Right ventricle myocardium superior (tissue), 1 donor: ENCODE results near the gene UBE2D4. TPM values are rescaled to one million over a fixed set of nuclear protein-coding genes. Genes with fewer than 3 reads are reported as not detected.

Experiments
- ATAC-seq: fragments of 200-7000 bp; cut with Tn5 transposase; one replicate; pipeline ENCODE4 v1.9.1; 2020; ENCODE audit warnings: mild to moderate bottlenecking; ENCODE audit not compliant: poor library complexity
- DNase-seq: peaks from one replicate; pipeline ENCODE4 v3.0.0-alpha.2; 2020
- intact Hi-C: fragments of 100-400 bp; cut with DNase I; formaldehyde crosslinking; loops from one replicate; pipeline ENCODE4 v1.11.2; 2022
- total RNA-seq: library from RNA; stranded (reverse); fragmentation: NEBNext Ultra II Directional; extraction: Animal tissue kit (Norgen Biotek cat#: 25700); gene quantifications from one replicate; pipeline ENCODE4 v1.2.1, GENCODE V29; 2021
- donor health status: DM: no; HTN: yes; CAD: no; lungs with severe emphysema.

Gene UBE2D4
- total RNA-seq, 1 donor from 2014 or later, result 44.6 TPM

DNA sequence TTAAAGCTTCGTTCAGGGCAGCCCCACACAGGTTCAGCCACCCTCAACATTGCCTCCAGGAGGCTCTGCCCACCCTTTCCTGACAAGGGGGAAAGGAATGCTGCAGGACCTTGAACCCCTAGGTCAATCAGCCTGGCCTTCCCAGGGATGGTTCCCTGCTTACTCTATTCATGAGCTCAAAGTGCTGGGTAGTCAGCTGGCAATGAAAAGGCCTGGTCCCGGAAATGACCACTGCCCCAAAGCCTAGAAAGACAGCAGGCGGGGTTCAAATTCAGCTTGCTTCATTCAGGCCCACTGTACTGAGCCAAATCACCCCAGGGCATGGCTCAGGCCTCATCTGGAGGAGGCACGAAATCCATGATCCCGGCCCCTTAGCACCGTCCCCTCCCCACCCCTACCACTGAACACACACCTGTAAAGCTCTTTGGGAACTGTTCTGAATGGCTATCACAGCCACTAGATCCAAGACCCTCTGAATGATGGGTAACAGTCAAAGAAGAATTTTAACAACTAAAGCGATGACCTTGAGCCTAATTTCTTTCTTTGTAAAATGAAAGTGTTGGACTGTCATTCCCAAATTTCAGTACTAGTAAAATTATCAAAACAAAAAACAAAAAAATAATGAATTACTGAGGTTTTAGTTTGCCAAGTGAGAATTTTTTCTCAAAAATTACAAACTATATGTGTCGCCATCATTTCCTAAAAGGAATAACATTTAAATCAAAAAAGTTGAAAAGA, 20.9 kb upstream of the UBE2D4 start:
- ATAC-seq (peak; percentile 24), DNase-seq (no peak)
- intact Hi-C loops, result no loop called here

DNA sequence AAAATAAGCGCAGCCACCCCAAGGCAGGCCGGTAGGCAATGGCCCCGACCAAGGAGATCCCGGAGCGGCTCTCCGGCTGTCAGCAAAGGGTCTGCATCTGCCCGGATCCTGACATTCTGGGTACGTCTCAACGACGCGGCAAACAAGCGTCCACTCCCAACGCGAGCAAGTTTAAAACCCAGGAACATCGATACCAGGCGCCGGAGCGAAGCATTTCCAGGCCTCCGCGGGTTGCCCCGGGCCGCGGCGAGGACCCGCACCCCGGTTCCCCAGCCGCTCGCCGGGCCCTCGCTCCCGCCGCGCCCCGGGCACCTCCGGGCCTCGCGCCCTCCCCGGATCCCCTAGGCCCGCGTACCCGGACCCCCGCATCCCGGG, 20.3 kb upstream of the UBE2D4 start:
- intact Hi-C loops, result no loop called here
- ATAC-seq (peak; percentile 24), DNase-seq (peak; percentile 46)

DNA sequence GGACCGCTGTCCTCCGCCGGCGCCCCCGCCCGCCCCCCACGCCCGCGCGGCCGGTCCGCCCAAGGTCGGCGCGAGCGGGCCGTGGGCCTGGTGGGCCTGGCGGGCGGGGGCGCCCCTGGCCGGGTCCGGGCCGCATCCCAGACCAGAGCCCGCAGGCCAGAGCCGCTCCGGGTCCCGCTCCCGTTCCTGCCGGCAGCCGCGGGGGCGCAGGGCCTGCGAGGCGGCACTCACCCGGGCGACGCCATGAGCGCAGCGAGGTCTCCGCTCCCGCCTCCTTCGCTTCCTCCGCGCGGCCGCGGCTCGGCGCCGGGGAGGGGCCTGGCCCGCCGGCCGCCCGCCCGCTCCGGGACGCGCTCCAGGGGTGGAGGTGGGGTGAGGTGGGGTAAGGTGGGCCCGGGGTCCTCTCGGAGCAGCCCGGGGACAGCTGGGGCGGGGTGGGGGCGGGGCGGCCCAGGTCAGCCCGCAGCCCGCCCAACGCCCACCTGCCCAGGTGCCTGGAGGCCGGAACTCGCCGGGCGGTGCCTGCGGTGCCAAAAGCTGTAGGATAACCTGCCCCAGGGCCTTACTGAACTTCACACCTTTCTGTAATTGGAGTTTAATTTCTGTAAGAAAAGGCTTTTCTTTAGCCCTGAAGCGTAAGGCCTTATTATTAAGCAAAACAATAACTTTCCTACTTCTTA, 19.8 kb upstream of the UBE2D4 start, which contains the start of gene URGCP:
URGCP (minus strand) TSS at position 266 of the 680 bp plus-strand sequence; CDS start at position 245, 21 bp downstream.
- ATAC-seq (peak; percentile 89), DNase-seq (peak; percentile 74)
- intact Hi-C loops, result no loop called here

DNA sequence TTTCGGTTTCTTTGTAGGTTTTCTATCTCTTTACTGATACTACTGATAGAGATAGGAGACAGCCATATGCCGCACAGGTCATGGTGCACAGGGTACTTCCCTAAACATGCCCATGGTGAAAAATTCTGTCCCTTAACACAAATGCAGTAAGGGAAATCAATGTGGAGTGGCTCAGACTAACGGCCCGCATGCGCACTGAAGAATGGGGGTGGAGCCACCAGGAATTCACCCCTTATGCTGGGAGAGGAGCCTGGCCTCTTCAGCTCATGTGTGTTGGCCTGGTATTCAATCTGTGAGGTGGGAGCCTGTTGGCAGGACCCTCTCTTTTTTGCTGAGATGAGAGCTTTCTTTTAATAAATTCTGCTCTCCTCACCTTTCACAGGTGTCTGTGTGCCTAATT, 11.4 kb upstream of the UBE2D4 start:
- no peak for DNase-seq
- intact Hi-C loops, result no loop called here
- no peak for ATAC-seq

DNA sequence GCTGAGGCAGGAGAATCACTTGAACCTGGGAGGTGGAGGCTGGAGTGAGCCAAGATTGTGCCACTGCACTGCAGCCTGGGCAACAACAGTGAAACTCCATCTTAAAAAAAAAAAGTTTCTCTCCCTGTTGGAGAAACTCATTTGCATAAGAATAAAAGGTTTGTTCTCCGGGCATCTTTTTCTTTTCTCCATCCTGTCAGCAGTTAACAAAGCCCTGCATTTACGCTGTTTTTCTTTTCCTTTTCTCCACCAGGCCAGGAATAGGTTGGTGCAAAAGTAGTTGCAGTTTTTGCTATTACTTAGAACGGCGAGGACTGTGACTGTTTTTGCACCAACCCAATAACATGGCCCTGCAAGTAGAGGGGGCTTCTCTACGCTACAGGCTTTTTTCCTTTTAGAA, 10.3 kb upstream of the UBE2D4 start:
- intact Hi-C loops, result no loop called here
- DNase-seq, result no peak
- ATAC-seq, result no peak

DNA sequence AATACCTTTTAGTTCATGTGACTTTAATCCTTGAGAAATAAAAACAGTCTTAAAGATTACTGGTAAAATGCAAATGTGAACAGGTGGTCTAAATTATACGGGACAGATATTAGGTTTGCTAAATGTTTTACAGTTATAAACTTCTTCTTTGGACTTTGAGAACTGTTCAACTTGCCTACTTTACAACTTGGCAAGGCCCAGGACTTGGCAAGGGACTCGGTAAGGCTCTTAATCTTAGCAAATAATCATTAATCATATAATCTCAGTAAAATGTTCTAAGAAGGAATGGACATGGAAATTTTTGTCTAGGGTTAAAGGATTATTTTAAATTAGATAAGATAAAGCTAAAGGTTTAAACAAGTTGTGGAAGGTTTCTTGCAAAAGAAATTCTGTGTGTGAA, 4.8 kb upstream of the UBE2D4 start:
- DNase-seq (no peak), ATAC-seq (no peak)
- intact Hi-C loops, result no loop called here

DNA sequence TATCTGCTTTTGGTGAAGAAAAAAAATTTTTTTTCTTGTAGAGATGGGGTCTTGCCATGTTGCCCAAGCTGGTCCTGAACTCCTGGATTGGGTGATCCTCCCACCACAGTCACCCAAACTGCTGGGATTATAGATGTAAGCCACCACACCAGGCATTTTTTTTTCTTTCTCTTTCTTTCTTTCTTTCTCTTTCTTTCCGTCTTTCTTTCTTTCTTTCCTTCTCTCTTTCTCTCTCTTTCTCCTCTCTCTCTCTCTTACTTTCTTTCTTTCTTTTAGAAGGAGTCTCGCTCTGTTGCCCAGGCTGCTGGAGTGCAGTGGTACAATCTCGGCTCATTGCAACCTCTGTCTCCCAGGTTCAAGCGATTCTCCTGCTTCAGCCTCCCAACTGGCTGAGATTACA, 3.5 kb upstream of the UBE2D4 start:
- no peak for ATAC-seq
- no peak for DNase-seq
- intact Hi-C loops, result no loop called here

DNA sequence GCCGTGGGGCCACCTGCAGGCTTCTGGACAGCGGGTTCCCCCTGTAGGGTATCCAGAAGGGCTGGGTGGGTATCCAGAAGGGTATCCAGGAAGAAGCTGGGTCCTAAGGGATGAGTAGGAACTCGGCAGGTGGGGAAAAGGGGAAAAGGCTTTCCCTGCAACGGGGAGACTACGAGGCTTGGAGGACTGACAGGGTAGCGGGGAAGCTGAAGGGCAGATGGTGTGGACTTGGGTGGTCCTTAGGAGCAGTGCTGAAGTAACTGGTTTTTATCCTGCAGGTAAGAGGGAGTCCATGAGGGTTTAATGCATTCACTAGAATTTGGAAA, 525 bp downstream of the UBE2D4 start:
- no peak for DNase-seq
- intact Hi-C loops, result no loop called here
- ATAC-seq, result peak; percentile 31

DNA sequence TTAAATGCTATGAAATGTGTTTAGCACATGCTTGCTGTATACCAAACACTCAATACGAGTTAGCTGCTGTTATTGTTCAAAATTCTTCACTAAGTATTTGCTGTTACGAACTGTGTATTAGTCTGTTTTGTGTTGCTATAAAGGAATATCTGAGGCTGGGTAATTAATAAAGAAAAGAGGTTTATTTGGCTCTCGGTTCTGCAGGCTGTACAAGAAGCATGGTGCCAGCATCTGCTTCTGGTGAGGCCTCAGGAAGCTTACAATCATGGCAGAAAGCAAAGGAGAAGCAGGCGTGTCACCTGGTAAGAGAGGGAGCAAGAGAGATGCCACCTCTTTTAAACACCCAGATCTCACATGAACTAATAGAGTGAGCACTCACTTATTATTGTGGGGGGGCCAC, 1.6 kb downstream of the UBE2D4 start:
- DNase-seq (no peak), ATAC-seq (no peak)
- intact Hi-C loops, result no loop called here

DNA sequence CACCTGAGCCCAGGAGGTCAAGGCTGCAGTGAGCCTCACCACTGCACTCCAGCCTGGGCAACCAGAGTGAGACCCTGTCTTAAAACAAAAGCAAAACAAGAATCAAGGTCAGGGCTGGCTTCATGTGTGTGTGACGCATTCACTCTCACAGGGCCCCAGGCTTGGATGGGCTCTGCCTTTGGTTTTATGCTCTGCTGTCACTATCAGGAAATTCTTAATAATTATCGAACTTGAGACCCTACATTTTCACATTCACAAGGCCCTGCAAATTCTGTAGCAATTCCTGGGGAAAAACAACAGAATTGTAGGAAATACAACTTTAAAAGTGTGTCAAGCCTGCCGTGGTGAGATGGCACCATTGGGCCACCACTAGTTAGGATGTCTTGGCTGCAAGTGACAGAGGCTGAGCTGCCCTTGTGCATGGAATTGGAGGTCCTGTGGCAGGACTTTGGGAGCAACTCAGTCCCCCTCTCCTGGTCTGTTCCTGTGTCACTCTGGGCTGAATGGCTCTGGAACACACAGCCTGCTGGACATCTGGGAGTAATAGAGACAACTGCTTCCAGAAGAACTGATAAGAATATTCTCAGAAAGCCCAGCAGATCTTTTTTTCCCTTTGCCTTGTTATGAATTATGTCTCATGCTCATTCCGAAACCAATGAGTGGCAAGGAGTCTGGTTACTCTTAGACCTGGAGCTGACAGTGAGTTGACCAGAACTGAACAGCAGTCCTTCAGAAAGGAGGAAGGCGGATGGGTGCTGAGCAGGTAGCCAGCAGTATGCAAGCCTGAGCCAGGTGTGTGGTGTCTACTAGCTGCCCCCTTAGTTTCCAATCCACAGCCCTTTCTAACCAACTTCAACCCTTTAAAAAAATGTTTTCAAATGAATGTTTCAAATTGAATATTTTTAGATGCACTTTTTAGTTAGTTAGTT, 3.6 kb downstream of the UBE2D4 start:
- ATAC-seq, result no peak
- intact Hi-C loops, result no loop called here

DNA sequence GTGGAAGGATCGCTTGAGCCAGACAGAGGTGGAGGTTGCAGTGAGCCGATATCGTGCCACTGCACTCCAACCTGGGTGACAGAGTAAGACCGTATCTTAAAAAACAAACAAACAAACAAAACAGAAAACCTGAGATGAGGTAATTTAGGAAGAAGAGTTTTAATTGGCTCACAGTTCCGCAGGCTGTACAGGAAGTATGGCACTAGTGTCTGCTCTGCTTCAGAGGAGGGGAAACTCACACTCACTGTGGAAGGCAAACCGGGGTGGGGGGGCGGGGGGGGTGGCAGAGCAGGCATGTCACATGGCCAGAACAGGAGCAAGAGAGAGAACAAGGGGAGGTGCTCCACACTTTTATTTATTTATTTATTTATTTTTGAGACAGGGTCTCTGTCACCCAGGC, 5.1 kb downstream of the UBE2D4 start:
- ATAC-seq, result no peak
- no peak for DNase-seq
- intact Hi-C loops, result no loop called here

More for the DNA sequence above, 3.6 kb downstream of the UBE2D4 start:
- no peak for DNase-seq

DNA sequence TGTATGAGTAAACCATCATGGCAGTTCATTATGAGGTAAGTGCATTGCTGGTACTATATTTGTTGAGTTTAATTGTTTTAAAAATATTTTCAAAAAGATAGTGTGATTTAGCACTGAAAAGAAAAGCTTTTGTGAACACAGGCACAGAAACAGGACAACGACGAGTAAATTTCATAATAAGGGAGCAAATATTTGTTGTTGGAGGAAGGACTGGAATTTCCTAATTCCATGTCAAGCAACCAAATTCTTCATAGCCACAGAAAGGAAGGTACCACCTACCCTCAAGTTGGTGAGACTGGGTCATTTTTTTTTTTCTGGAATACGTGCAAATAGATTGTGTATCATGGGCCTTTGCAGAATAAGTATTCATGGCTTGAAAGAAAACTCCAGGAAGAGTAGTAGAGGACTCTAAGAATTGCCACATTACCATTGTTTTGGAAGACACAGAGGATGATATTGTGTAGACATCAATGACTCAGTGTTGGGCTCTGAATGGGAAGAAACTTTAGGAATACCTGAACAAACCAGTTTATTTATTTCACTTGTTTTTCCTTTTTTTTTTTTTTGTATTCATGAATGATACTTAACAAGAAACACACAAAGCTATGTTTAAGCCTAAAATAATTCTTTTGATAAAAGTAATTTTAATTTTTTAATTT, 7.8 kb downstream of the UBE2D4 start:
- intact Hi-C loops, result no loop called here
- DNase-seq (no peak), ATAC-seq (no peak)

DNA sequence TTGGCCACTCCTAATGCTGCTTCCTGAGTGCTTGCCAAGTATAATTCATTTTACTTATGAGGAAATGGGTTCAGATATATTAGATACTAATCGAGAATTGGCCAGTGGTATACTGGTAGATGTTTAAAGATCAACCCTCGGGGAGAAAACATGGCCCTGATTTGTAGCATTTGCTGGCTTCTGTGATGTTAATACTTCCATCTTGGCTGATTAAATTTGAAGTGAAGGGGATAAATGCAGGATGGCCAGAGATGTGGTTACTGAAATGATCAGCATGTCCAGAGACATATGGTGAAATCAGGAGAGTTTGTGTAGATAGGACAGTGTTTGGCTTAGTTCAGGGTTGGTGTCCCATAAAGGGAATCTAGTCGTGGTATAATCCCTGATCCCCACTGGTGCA, 11.2 kb downstream of the UBE2D4 start:
- intact Hi-C loops, result no loop called here
- DNase-seq (no peak), ATAC-seq (no peak)

DNA sequence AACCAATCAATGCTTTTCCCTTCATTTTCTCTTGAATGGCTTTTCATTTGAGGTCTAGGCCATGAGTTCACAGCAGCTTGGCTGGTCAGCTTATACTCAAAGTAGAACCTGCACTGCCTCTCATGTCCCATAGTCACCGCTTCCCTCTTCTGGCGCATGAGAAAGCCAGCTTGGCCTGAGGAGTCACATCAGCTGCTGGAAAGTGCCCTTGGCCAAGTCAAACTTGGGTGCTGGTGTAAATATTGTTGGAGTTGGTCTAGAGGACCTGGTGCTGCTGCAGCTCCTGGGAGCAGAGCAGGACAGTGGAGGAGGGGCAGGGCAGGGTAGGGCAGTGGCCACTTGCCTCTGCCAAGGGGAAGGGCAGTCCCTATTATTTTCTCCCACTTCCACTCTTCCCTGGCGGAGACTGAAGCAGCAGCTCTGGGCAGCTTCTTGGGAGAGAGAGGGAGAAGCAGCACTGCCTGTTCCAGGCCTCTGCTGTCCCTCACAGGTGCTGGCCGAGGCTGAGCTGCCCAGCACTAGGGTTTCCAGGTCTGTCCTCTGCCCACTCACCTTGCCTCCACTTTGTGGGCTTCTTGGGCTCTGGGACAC, 12.8 kb downstream of the UBE2D4 start:
- ATAC-seq (no peak), DNase-seq (no peak)
- intact Hi-C loops, result no loop called here

DNA sequence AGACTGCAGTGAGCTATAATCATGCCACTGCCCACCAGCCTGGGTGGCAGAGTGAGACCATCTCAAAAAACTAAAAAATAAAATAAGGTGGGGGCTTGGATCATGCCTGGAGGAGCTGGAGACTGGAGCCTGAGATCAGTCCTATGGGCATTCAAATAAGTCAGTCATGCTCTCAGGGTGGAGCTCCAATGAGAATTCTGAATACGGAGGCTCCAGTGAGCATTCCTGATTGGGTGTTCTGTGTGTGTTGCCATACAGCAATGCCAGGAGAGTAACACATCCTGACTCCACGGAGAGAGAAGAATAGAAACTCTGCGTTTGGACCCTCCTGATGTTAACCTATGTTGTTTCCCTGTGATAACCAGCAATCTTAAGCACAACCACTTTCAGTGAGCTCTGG, 16.0 kb downstream of the UBE2D4 start:
- no peak for ATAC-seq
- intact Hi-C loops, result no loop called here
- no peak for DNase-seq

DNA sequence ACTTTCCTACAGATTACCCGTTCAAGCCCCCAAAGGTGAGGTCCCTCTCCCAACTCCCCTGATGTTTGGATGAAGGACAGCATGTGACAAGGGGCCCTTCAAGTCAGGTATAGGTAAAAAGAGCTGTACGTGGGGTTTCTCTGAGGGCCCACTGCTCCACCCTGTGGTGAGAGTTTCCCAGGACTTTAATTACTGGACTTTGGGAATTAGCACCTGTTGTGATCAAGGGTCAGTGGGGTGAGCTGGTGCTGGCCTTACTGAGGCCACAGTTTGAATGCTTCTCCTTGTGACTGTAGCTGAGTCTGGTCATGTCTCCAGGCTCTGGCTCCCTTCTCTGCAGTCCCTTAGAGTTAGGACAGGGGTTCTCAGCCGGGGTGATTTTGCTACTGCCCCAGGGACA, 16.8 kb downstream of the UBE2D4 start:
- DNase-seq (no peak), ATAC-seq (peak; percentile 22)
- intact Hi-C loops, result no loop called here

DNA sequence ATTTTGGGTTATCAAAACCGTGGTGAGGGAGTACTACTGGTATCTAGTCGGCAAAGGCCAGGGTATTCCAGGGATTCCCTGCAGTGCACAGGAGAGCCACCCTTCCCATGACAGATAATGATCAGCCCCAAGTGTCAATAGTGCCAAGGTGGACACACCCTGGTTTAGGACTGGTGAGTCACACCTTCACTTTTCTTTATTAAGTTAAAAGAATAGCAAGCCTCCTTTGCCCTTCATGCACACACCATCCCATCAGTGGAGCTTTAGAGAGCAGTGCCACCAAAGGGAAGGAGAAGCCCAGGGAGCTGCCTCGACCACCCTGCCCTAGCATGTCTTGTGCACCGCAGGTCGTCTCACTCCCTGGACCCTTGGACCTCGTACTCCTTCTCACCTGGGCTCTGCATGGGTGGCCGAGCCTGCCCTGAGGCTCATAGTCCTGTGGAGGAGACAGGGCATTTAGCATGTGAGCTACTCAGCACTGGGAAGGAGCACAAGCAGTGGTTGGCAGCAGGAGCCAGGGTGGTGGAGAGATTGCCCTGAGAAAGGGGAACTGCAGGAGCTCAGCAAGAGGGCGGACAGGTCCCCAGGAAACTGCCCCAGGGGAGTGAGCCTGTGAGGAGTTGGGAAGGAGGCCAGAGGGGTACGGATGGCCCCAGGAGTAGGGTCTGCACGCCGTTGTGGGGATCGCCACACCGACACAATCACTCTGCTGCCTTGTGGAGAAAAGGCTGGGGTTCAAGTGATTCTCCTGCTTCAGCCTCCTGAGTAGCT, 17.4 kb downstream of the UBE2D4 start:
- intact Hi-C loops, result no loop called here
- ATAC-seq, result peak; percentile 15

DNA sequence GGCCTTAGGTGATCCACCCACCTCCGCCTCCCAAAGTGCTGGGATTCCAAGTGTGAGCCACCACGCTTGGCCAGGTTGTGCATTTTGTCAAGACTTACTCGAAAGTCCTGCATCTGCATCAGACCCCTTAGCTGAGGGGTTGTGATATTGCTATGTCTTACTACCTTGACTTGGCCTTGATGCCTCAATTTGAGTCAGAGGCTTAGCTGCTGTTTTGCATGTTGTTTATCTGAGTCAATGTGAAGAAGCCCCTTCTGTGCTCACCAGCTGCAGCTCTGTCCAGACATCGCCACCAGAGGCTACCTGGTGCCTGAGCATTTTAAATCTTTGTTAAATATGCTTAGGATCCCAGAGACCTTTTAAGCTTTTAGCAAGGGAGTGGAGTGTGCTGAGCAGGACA, 18.1 kb downstream of the UBE2D4 start:
- ATAC-seq, result no peak
- DNase-seq, result no peak
- intact Hi-C loops, result no loop called here

More for the DNA sequence above, 17.4 kb downstream of the UBE2D4 start:
- DNase-seq, result no peak
